ENCODE results near the gene CFAP43. TPM values are rescaled to one million over a fixed set of nuclear protein-coding genes. Genes with fewer than 3 reads are reported as not detected.

CFAP43 gene
- total and polyA plus RNA-seq, 2 donors (not counting 1 experiment from before 2014, with no cell fraction given): under 0.01 to 0.10 TPM

GRCh38 chr10:104262055-104262454, 29.9 kb upstream of the CFAP43 start:
- Histone ChIP-seq H3K79me2 (ENCODE audit: control insufficient read depth, insufficient read depth, low read length) (peaks cover 41% of the 10 kb centered on the region), H3K27ac (ENCODE audit: insufficient read depth, low read length) (no peak overlapping the region), H3K9me3 (ENCODE audit: control insufficient read depth, insufficient read depth, low read depth, low read length) (no peaks in the 10 kb centered on the region), H3K4me1 (ENCODE audit: control insufficient read depth, extremely low read depth, insufficient read depth, low read length) (peaks cover 13% of the 10 kb centered on the region), H3K9ac (ENCODE audit: insufficient read depth, low read length) (no peak overlapping the region), H4K20me1 (ENCODE audit: control insufficient read depth, extremely low read depth, insufficient read depth, low read length) (peaks cover 2% of the 10 kb centered on the region), H3K4me2 (ENCODE audit: extremely low read depth, insufficient read depth, low read length) (no peak overlapping the region), H2AFZ (ENCODE audit: low read length) (no peak overlapping the region), H3K4me3 (replicated peaks in 1 of 4; ENCODE audit: control extremely low read depth in 1 of 4, insufficient read depth in 1 of 4, low read depth in 3 of 4, low read length in 4 of 4) (no peak overlapping the region), H3K27me3 (ENCODE audit: control insufficient read depth, insufficient read depth, low read length) (no peaks in the 10 kb centered on the region), H3K36me3 (ENCODE audit: control insufficient read depth, insufficient read depth, low read length) (peaks cover 22% of the 10 kb centered on the region)
- no peak for DNase-seq (ENCODE audit: low read depth in 2 of 2)
- TF ChIP-seq CTCF (conservative IDR thresholded peaks at IDR 0.05 in 1 of 2, IDR thresholded peaks at IDR 0.05 in 1 of 2; ENCODE audit: low read depth in 1 of 2, low read length in 2 of 2) (no peak), EZH2 (IDR thresholded peaks at IDR 0.05; ENCODE audit: low read length, missing control alignments) (no peak)

- H3K27me3 ChIP-seq (ENCODE audit: control insufficient read depth, insufficient read depth, low read length): no peaks in the 10 kb centered on the region
- no peak overlapping the region for H2AFZ ChIP-seq (ENCODE audit: low read length)
- peak overlapping the region; percentile 46 for H3K4me2 ChIP-seq (ENCODE audit: extremely low read depth, insufficient read depth, low read length)
- peak overlapping the region in 1 of 4 experiments; percentile 10 for H3K4me3 ChIP-seq (replicated peaks in 1 of 4; ENCODE audit: control extremely low read depth in 1 of 4, insufficient read depth in 1 of 4, low read depth in 3 of 4, low read length in 4 of 4)
- peak overlapping the region; percentile 64 for H3K27ac ChIP-seq (ENCODE audit: insufficient read depth, low read length)
- H4K20me1 ChIP-seq (ENCODE audit: control insufficient read depth, extremely low read depth, insufficient read depth, low read length): peaks cover 2% of the 10 kb centered on the region
- H3K9me3 ChIP-seq (ENCODE audit: control insufficient read depth, insufficient read depth, low read depth, low read length): no peaks in the 10 kb centered on the region
- peaks cover 53% of the 10 kb centered on the region for H3K79me2 ChIP-seq (ENCODE audit: control insufficient read depth, insufficient read depth, low read length)
- TF ChIP-seq EZH2 (IDR thresholded peaks at IDR 0.05; ENCODE audit: low read length, missing control alignments) (no peak), CTCF (conservative IDR thresholded peaks at IDR 0.05 in 1 of 2, IDR thresholded peaks at IDR 0.05 in 1 of 2; ENCODE audit: low read depth in 1 of 2, low read length in 2 of 2) (no peak)
- H3K4me1 ChIP-seq (ENCODE audit: control insufficient read depth, extremely low read depth, insufficient read depth, low read length): peaks cover 13% of the 10 kb centered on the region
- H3K36me3 ChIP-seq (ENCODE audit: control insufficient read depth, insufficient read depth, low read length): peaks cover 21% of the 10 kb centered on the region
- H3K9ac ChIP-seq (ENCODE audit: insufficient read depth, low read length): no peak overlapping the region
- peak; percentile 72 to 75 for DNase-seq (ENCODE audit: low read depth in 2 of 2)
These were observed 28.6 kb upstream of the CFAP43 start for GRCh38 chr10:104260775-104261115.

- H2AFZ ChIP-seq (ENCODE audit: low read length): no peak overlapping the region
- H3K9me3 ChIP-seq (ENCODE audit: control insufficient read depth, insufficient read depth, low read depth, low read length): no peaks in the 10 kb centered on the region
- peak overlapping the region; percentile 64 for H3K27ac ChIP-seq (ENCODE audit: insufficient read depth, low read length)
- H4K20me1 ChIP-seq (ENCODE audit: control insufficient read depth, extremely low read depth, insufficient read depth, low read length): peaks cover 2% of the 10 kb centered on the region
- TF ChIP-seq CTCF (conservative IDR thresholded peaks at IDR 0.05 in 1 of 2, IDR thresholded peaks at IDR 0.05 in 1 of 2; ENCODE audit: low read depth in 1 of 2, low read length in 2 of 2) (no peak), EZH2 (IDR thresholded peaks at IDR 0.05; ENCODE audit: low read length, missing control alignments) (no peak)
- H3K9ac ChIP-seq (ENCODE audit: insufficient read depth, low read length): no peak overlapping the region
- H3K27me3 ChIP-seq (ENCODE audit: control insufficient read depth, insufficient read depth, low read length): no peaks in the 10 kb centered on the region
- DNase-seq (ENCODE audit: low read depth in 2 of 2): peak; percentile 22 to 41
- peak overlapping the region in 1 of 4 experiments; percentile 24 for H3K4me3 ChIP-seq (replicated peaks in 1 of 4; ENCODE audit: control extremely low read depth in 1 of 4, insufficient read depth in 1 of 4, low read depth in 3 of 4, low read length in 4 of 4)
- peaks cover 19% of the 10 kb centered on the region for H3K36me3 ChIP-seq (ENCODE audit: control insufficient read depth, insufficient read depth, low read length)
- H3K4me2 ChIP-seq (ENCODE audit: extremely low read depth, insufficient read depth, low read length): peak overlapping the region; percentile 46
- peaks cover 13% of the 10 kb centered on the region for H3K4me1 ChIP-seq (ENCODE audit: control insufficient read depth, extremely low read depth, insufficient read depth, low read length)
- peaks cover 53% of the 10 kb centered on the region for H3K79me2 ChIP-seq (ENCODE audit: control insufficient read depth, insufficient read depth, low read length)
These were observed 28.0 kb upstream of the CFAP43 start for GRCh38 chr10:104259999-104260774.

All from fibroblast of lung (primary cell).